Activated CD4-positive, alpha-beta T cell treated with anti-CD3 and anti-CD28 coated beads, Interleukin-2, amount 10 ng/mL, durations not matched to agents 24 days and 14 days (primary cell): ENCODE data around the gene GSTM5. TPM values are rescaled to one million over a fixed set of nuclear protein-coding genes. Genes with fewer than 3 reads are reported as not detected.
A peak's percentile ranks its signal among the peaks of the same experiment; 100 is the strongest.
"Not testable (repeated sequence)": the region's sequence is repeated elsewhere in the genome, so short reads cannot be mapped to it uniquely, and the experiment has no call there.

ENCODE experiments used
- DNase-seq: peaks from one replicate; pipeline ENCODE4 v3.0.0; 2022
- H3K27ac Mint-ChIP-seq: one replicate; pipeline ENCODE4 v1.8.0; 2022; ENCODE audit warnings: mild to moderate bottlenecking, mixed read lengths
- H3K27me3 Mint-ChIP-seq: one replicate; pipeline ENCODE4 v1.8.0; 2022; ENCODE audit warnings: mixed read lengths
- H3K36me3 Mint-ChIP-seq: one replicate; pipeline ENCODE4 v1.8.0; 2022; ENCODE audit warnings: low read depth, mild to moderate bottlenecking, mixed read lengths
- H3K4me1 Mint-ChIP-seq: one replicate; pipeline ENCODE4 v1.8.0; 2021; ENCODE audit warnings: mixed read lengths
- H3K4me3 Mint-ChIP-seq: one replicate; pipeline ENCODE4 v1.8.0; 2022; ENCODE audit warnings: mild to moderate bottlenecking, moderate library complexity, mixed read lengths
- H3K9me3 Mint-ChIP-seq: one replicate; pipeline ENCODE4 v1.8.0; 2021; ENCODE audit warnings: mixed read lengths
- intact Hi-C: fragments of 100-400 bp; cut with micrococcal nuclease; formaldehyde crosslinking; loops from one replicate; pipeline ENCODE4 v1.15.1; 2023
- total RNA-seq: library from RNA; stranded (reverse); gene quantifications from 2 replicates; pipeline ENCODE4 v1.2.3, GENCODE V29; 2022

Gene GSTM5
- total RNA-seq, 1 donor from 2014 or later = 0.07 TPM

DNA sequence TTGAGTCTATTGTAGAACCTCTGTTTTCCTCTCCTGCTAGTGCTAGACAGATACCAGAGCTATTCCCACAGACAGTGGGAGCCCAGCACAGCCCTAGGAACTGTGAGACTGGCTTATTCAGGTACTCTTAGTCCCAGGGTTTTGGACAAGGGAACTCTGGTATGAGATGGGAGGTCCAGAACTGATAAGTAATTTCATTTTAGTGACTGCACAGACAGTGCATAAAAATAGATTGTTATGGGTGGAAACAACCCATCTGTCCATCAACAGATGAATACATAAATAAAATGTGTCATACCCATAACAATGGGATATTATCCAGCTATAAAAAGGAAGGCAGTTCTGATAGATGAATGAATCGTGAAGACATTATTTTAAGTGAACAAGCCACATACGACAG, 42.7 kb downstream of the GSTM5 start:
- H3K4me3 Mint-ChIP-seq = no peak overlapping the region
- H3K4me1 Mint-ChIP-seq = no peaks in the 10 kb centered on the region
- no peak for DNase-seq
- H3K27ac Mint-ChIP-seq = no peak overlapping the region
- no peaks in the 10 kb centered on the region for H3K36me3 Mint-ChIP-seq
- intact Hi-C loops = no loop called here
- H3K27me3 Mint-ChIP-seq = peaks cover 14% of the 10 kb centered on the region
- no peaks in the 10 kb centered on the region for H3K9me3 Mint-ChIP-seq

DNA sequence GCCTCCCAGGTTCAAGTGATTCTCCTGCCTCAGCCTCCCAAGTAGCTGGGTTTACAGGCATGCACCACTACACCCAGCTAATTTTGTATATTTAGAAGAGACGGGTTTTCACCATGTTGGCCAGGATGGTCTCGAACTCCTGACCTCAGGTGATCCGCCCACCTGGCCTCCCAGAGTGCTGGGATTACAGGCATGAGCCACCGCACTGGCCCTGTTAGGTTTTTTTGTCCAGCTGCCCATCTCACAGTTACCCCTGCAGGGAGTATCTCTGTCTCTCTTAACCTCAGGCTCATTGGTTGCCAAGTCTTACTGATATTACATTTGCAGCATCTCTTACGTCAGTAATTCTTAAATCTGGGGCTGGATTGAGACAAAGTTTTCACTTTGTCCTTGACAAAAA, 44.3 kb downstream of the GSTM5 start:
- H3K9me3 Mint-ChIP-seq, H3K27ac Mint-ChIP-seq, H3K4me3 Mint-ChIP-seq: not testable (repeated sequence)

DNA sequence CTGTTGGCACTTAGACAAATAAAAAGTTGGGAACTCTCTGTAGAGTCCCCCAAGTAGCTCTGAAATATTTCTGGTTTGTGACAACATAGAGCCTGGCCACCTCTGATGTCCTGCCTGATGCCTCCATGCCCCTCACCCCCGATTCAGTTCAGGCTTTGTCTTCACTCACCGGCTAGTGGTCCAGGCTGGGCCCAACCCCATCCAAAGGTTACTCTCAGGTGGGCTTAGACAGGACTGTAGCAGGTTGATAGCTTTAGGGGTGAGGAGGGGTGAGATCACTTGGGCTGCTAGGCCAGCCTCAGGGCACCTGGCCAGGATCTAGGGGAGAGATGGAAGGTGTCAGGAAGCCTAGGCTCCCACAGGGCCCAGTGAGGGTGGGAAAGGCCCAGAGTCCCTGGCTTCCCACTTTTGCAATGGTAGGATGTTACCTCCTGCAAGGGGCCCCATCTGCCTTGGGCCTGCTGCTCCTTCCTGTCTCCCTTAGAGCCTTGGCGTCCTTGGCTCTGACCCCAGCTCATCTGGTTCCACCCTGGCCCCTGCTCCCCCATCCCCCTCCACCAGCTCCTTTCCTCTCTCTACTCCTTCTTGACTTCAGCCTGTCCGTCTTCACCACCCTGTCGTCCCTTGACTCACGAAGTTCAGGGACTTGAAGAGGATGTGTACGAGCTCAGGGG, 44.9 kb downstream of the GSTM5 start:
- no peaks in the 10 kb centered on the region for H3K4me1 Mint-ChIP-seq
- no peak overlapping the region for H3K4me3 Mint-ChIP-seq
- H3K27ac Mint-ChIP-seq = no peak overlapping the region
- no peaks in the 10 kb centered on the region for H3K9me3 Mint-ChIP-seq
- no peaks in the 10 kb centered on the region for H3K36me3 Mint-ChIP-seq
- intact Hi-C loops = no loop called here
- H3K27me3 Mint-ChIP-seq = peaks cover 10% of the 10 kb centered on the region
- no peak for DNase-seq

More for the DNA sequence above, 44.3 kb downstream of the GSTM5 start:
- H3K4me1 Mint-ChIP-seq, DNase-seq, H3K36me3 Mint-ChIP-seq, intact Hi-C loops: not testable (repeated sequence)
- H3K27me3 Mint-ChIP-seq = peaks cover 14% of the 10 kb centered on the region

DNA sequence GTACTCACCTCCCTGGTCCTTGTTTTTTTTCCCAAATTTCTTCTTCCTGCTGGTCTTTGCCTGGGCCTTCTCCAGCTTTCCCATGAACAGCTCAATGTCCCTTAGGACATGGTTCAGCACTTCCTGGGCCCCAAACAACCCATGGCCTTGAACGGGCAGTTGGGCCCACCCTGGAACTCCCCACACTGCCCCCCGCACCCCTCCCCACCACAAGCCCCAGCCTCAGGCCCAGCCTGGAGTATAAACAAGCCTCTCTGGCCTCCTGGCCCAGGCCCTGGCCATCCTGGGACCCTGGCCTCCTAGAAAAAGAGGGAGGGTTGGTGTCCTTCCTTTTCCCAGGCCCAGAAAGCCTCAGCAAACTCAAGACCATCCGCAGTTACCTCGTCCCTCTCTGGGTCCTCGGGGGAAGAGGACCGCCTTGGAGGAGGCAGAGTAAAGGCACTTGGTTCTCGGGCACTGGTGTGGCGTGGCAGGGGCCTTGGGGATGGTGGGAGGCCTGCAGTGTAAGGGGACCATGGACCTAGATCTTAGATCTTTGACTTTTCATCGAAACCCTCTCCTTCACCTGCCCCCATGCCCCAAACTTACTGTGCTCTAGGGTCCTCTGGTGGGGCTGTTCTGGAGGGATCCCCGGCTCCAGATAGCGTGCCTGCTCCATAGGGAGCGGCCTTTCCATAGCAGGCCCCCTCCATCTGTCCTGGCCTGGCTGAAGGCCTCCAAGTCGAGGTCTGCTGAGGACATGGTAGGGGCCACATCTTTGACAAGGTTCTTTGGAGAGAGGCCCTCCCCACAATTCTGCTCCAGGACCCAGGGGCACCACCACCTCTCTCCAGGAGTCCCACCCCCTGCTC, 46.1 kb downstream of the GSTM5 start:
- no peaks in the 10 kb centered on the region for H3K4me1 Mint-ChIP-seq
- no peak overlapping the region for H3K4me3 Mint-ChIP-seq
- H3K27ac Mint-ChIP-seq = no peak overlapping the region
- H3K27me3 Mint-ChIP-seq = peaks cover 7% of the 10 kb centered on the region
- H3K9me3 Mint-ChIP-seq = no peaks in the 10 kb centered on the region
- intact Hi-C loops = no loop called here
- H3K36me3 Mint-ChIP-seq = no peaks in the 10 kb centered on the region
- DNase-seq = no peak

DNA sequence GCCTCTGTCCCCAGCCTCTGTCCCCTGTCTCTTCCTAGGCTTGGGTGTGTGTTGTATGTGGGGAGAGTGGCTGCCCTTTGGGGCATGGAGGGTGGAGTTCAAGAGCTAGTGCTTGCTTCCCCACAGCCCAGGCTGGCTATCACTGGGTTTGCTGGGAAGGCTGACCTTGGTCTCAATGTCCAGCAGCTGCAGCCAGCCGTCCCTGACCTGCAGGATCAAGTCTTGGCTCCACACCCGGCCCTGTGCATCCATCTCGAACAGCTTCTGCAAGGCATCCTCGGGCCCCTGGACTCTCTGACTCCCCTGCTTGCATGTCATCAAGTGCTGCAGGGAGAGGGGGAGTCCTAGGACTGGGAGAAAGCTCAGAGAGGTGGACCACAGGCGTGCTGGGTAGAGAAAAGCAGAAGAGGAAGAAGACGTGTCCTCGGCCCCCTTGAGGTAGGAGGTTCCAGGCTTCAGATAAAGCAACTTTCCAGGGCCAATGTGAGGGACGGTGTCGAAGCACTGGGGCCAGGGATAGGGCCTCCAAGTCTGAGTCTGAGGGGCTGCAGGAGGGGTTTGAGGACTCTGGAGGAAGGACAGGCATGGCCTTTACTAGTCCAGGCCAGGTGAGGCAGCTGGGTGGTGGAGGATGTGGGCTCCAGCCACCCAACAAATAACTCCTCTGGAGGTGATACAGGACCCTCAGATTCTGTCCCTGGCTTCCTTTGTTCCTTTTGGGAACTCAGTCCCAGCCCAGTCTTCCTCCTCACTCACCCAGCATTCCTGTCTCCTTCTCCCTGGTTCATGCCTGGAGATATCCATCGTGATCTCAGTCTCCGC, 47.7 kb downstream of the GSTM5 start:
- Mint-ChIP-seq H3K4me3 (no peak overlapping the region), H3K27ac (no peak overlapping the region), H3K27me3 (peaks cover 4% of the 10 kb centered on the region), H3K4me1 (no peaks in the 10 kb centered on the region), H3K9me3 (no peaks in the 10 kb centered on the region), H3K36me3 (no peaks in the 10 kb centered on the region)
- no peak for DNase-seq
- intact Hi-C loops = no loop called here

DNA sequence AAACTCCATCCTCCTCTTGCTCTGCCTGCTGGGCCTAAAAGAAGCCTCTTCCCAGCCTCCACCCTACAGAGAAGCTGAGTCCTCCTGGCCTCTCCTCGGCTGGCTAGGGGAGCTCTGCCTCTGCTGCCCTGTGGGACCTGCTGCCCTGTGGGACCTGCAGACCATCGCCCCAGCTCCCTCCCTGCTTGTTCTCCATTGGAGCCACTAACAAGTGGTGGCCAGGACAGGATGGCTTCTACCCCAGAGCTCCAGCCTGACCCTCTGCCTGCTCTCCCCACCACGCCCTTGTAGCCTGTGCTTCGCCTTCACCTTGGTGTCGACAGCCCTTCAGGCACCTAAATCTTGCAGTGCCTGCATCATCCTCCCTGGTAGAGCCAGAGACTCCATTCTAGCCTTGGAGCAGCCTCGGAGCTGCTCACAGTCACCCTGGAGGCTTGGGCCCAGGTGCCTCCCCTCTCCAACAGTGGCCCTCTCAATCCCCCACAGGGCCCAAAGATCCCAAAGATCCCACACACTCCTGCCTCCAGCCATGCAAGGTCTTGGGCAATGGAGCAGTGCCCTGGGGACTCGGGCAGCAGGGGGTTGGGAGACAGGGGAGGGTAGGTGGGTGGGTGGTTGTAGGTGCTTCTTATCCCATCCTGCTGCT, 48.7 kb downstream of the GSTM5 start:
- Mint-ChIP-seq H3K4me1 (no peaks in the 10 kb centered on the region), H3K36me3 (no peaks in the 10 kb centered on the region), H3K4me3 (no peak overlapping the region), H3K27ac (no peak overlapping the region), H3K27me3 (peaks cover 3% of the 10 kb centered on the region), H3K9me3 (no peaks in the 10 kb centered on the region)
- intact Hi-C loops = no loop called here
- DNase-seq = no peak

DNA sequence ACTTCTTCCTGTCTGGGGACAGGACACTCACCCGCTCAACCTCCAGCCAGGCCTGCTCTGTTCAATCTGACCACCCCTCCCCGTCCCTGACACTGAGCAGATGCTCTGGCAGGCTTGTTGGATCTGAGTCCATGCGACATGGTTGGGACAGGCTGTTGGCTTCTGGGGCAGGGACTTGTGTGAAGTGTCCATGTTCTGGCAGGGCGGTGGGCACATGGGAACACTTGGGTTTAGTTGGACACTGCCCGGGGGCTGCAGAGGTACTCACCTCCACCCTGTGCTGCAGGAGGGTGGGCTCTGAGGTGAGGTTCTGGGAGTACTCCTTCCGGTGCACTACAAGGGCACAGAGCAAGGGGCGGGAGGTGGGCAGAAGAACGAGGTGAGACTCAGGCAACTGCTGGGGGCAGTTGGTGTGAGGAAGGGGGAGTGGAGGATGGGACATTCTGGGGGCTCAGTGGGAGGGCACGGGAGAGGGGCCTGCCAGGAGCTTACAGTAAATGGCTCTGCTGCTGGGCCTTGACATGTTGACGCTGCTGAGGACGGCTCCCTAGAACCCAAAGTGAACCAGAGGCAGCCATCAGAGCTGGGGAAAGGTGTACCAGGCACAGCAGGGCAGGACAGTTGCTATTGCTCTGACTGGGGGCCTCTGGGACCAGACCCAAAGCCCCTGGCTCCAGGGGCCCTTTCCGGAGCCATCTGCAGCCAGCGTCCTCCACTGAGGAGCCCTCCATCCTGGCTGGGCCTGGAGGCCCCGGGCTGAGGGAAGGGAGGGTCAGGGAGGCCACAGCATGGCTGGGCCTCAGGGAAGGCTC, 49.4 kb downstream of the GSTM5 start:
- Mint-ChIP-seq H3K27ac (no peak overlapping the region), H3K4me3 (no peak overlapping the region), H3K36me3 (no peaks in the 10 kb centered on the region), H3K4me1 (no peaks in the 10 kb centered on the region), H3K9me3 (no peaks in the 10 kb centered on the region), H3K27me3 (no peaks in the 10 kb centered on the region)
- intact Hi-C loops = no loop called here
- DNase-seq = no peak

DNA sequence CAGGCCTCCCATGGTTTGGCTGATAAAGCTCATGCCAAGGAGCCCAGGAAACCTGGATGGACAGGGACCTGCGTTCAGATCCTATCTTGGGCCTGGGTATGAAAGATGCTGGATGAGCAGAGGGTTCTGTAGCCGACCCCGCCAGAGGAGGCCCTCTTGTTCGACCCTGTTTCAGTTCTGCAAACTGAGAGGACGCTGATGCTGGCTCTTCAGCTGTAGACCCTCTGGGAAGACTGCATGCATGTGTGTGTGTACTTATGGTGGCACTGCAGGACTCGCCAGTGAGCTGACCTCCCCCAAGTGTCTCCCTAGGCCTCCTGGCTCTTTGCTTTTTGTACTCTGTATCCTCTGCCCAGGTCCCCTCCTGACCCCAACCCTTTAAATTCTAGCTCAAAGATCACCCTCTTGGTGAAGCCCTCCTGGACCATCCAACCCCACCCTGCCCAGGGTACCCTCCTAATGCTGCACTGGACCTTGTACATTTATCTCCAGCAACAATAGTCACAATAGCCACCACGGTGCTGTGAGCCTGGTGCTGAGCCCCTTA, 50.1 kb downstream of the GSTM5 start:
- H3K27ac Mint-ChIP-seq = peak overlapping the region; percentile 4
- no peak for DNase-seq
- H3K4me1 Mint-ChIP-seq = no peaks in the 10 kb centered on the region
- no peak overlapping the region for H3K4me3 Mint-ChIP-seq
- H3K27me3 Mint-ChIP-seq = no peaks in the 10 kb centered on the region
- H3K9me3 Mint-ChIP-seq = no peaks in the 10 kb centered on the region
- intact Hi-C loops = no loop called here
- no peaks in the 10 kb centered on the region for H3K36me3 Mint-ChIP-seq

DNA sequence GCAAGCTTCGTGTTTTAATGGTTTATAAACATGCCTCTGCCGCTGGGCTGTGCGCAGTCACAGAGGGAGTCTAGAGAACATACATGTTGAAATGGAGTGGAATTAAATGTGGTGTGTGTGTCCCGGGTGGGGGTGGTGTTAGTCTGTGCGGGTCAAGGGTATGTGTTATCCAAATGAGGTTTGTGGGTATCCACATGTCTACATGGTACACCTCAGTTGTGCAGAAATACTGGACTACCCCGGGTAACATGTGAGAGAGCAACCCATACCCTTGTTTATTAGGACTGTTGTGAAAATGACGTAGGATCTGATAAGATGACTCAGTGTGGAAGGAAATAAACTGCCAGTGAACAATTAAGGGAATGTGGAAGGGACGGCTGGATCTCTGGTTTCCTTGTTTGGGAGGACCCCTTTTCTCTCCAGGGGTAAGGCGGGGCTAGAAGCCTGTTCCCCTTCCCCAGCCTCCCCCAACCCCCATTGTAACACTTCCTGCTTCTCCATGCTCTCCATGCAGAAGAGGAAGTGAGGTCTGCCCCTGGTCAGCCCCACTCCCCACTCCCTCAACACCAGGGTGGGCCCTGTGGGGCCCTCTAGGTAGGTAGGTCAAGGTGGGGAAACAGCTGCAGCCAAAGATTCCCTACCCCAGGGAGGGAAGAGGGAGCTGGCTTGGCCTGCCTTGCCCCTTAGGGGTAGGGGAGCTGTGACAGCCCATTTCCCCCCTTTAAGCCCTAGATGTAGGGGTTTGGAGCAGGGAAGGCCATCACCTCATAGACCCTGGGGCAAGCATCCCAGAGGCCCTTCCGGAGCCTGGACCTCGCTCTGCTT, 51.0 kb downstream of the GSTM5 start:
- Mint-ChIP-seq H3K4me3 (no peak overlapping the region), H3K27me3 (no peaks in the 10 kb centered on the region), H3K9me3 (no peaks in the 10 kb centered on the region), H3K27ac (no peak overlapping the region), H3K4me1 (no peaks in the 10 kb centered on the region), H3K36me3 (no peaks in the 10 kb centered on the region)
- intact Hi-C loops = no loop called here
- no peak for DNase-seq

DNA sequence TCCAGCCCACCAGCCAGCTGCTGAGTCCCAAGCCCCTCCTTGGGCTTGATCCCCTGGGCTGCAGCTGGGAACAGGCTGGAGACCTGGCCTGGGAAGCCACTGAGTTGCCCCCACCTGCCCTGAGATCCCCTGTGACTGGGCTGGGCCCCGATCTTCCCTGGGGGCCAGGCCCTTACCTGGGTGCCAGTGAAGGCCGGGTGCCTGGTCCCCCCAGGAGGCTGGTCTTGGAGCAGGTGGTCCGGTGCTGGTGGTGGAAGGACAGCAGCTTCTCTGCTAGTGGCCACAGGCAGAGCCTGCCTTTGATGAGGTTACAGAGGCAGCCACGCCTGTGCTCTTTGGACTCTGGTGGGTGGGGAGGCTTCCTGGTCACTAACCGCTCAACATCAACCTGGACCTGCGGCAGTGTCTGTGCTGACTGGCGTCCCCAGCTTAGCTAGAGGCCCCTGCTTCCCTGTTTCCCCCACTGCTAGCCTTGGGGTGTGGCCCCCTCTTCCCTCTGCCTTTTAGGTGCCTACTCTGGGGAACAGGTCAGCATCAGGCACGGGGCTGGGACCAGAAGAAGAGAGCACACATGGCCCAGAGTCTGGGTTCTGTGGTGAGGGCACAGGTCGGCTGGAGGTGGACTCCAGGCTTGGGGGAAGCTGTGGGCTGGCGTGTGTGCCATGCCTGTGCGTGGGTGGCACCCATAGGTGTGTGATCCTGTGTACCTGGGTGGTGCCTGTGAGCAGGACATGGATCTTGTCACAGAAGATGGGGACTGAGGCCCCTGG, 51.8 kb downstream of the GSTM5 start, which contains the start of gene EPS8L3:
TSS of gene EPS8L3 (minus strand) at position 278 of the 770 bp plus-strand sequence. CDS start 2,174 bp downstream, outside the sequence.
- Mint-ChIP-seq H3K9me3 (no peaks in the 10 kb centered on the region), H3K4me1 (no peaks in the 10 kb centered on the region), H3K27ac (peak within 1 kb of the TSS; percentile 36), H3K36me3 (no peaks in the 10 kb centered on the region), H3K27me3 (no peaks in the 10 kb centered on the region), H3K4me3 (no peak within 1 kb of the TSS)
- intact Hi-C loops = no loop called here
- DNase-seq = no peak

DNA sequence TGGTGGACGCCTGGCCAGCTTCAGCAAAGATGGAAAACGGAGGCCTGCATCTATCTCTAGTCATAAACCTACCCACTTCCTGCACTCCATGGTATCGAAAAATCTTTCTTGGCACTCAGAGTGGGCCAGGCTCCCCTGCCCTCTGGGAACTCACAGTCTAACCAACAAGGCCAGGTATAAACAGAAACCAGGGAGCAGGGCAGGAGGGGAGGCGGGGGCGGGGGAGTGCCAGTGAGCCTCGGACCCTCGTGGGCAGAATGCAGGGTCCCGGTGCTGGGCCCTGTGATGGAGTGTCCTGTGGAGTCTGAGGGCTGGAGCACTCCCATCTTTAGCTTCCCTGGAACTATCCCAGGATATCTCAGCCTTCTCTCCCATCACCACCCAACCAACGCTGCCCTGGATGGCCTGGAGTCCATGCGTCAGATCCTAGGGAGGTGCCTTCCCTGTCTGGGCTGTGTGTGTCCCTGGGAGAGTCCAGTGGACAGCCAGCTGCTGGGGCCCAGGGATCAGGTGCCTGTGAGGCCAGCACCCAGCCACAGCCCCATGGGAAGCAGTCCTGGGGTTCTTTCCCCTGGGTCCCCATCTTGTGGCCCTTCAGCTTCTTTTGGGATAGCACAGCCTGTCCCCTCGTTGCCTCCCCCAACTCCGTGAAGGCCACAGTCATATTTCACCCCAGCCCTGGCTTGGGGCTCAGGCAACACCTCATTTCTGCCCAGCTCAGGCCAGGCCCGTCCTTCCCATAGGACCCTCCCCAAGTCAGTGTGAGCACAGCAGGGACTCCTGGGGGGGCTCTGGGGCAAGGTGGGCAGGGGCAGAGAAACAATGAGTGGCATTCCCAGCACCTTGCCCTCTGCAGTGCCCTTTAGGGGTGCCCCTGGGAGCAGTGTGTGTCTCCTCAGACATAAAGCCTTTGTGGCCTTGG, 52.8 kb downstream of the GSTM5 start:
- no peak for DNase-seq
- Mint-ChIP-seq H3K27ac (peak overlapping the region; percentile 36), H3K9me3 (no peaks in the 10 kb centered on the region), H3K27me3 (no peaks in the 10 kb centered on the region), H3K4me3 (no peak overlapping the region), H3K36me3 (no peaks in the 10 kb centered on the region), H3K4me1 (peaks cover 4% of the 10 kb centered on the region)
- intact Hi-C loops = no loop called here
